ENCODE results near the gene PPFIA1.
"Not testable (repeated sequence)": the region's sequence is repeated elsewhere in the genome, so short reads cannot be mapped to it uniquely, and the experiment has no call there.

PPFIA1 gene

GRCh38 chr11:70398834-70399680 lies 128.6 kb downstream of the PPFIA1 start:
- no peak for DNase-seq

- peak; percentile 67 for DNase-seq
Measured at GRCh38 chr11:70399681-70400112, 129.2 kb downstream of the PPFIA1 start.

- no peak for DNase-seq
Measured at GRCh38 chr11:70400643-70401042, 130.2 kb downstream of the PPFIA1 start.

GRCh38 chr11:70402016-70402415 lies 131.5 kb downstream of the PPFIA1 start:
- peak; percentile 19 for DNase-seq

GRCh38 chr11:70402685-70403084 lies 132.2 kb downstream of the PPFIA1 start:
- DNase-seq: no peak

- DNase-seq: no peak
Measured at GRCh38 chr11:70404244-70404643, 133.8 kb downstream of the PPFIA1 start.

- no peak for DNase-seq
Measured at GRCh38 chr11:70405679-70406395, 135.3 kb downstream of the PPFIA1 start.

GRCh38 chr11:70407121-70407520 lies 136.6 kb downstream of the PPFIA1 start:
- DNase-seq: peak; percentile 33

GRCh38 chr11:70407814-70408213 lies 137.3 kb downstream of the PPFIA1 start:
- DNase-seq: no peak

- not testable (repeated sequence) for DNase-seq
Measured at GRCh38 chr11:70408326-70408725, 137.8 kb downstream of the PPFIA1 start.

- DNase-seq: no peak
Measured at GRCh38 chr11:70409437-70409836, 138.9 kb downstream of the PPFIA1 start.

GRCh38 chr11:70409871-70410270 lies 139.4 kb downstream of the PPFIA1 start:
- DNase-seq: no peak

- no peak for DNase-seq
Measured at GRCh38 chr11:70410276-70411205, 140.1 kb downstream of the PPFIA1 start.

GRCh38 chr11:70411713-70412452 lies 141.4 kb downstream of the PPFIA1 start:
- DNase-seq: no peak

GRCh38 chr11:70413151-70413550 lies 142.7 kb downstream of the PPFIA1 start:
- no peak for DNase-seq

- no peak for DNase-seq
Measured at GRCh38 chr11:70414341-70415100, 144.0 kb downstream of the PPFIA1 start.

- DNase-seq: no peak
Measured at GRCh38 chr11:70415191-70415590, 144.7 kb downstream of the PPFIA1 start.

- peak; percentile 93 for DNase-seq
Measured at GRCh38 chr11:70415642-70416395, 145.3 kb downstream of the PPFIA1 start.

GRCh38 chr11:70416881-70417280 lies 146.4 kb downstream of the PPFIA1 start:
- no peak for DNase-seq

- DNase-seq: no peak
Measured at GRCh38 chr11:70418130-70418529, 147.6 kb downstream of the PPFIA1 start.
